ENCODE results near the gene RPS4Y2. TPM values are rescaled to one million over a fixed set of nuclear protein-coding genes. Genes with fewer than 3 reads are reported as not detected.

RPS4Y2 gene
- total RNA-seq, 1 experiment from 2014 or later: not detected

DNA sequence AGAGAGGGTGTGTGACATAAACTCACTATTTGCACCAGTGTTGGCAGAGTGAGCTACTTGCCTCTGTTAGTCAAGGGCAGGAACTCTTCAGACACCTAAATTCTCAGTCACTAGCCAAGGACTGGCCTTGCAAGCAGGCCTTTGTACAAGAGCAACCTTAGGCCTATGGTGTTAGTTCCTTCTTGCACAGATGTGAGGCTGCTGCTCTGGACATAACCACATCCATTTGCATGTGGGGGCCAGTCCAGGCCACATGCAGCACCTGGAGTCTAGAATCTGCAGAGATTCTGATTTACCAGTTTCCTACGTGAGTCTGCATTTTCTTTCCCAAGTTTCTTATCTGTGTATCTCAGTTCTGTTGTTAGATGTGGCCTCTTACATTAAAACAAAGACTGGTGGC lies 20.7 kb upstream of the RPS4Y2 start:
- no TSS peak for BruUV-seq (replicated peaks)
- Histone ChIP-seq H3K36me3 (ENCODE audit: insufficient read depth, low read length, poor library complexity, severe bottlenecking) (no peaks in the 10 kb centered on the region), H3K9me3 (ENCODE audit: low read depth, low read length, poor library complexity, severe bottlenecking) (no peaks in the 10 kb centered on the region), H3K4me1 (ENCODE audit: insufficient read depth, low read length, poor library complexity, severe bottlenecking) (no peaks in the 10 kb centered on the region), H3K4me3 (ENCODE audit: low read depth, low read length, poor library complexity, severe bottlenecking) (no peak overlapping the region), H3K27me3 (replicated peaks; ENCODE audit: insufficient read depth, low read depth, low read length, poor library complexity) (no peaks in the 10 kb centered on the region), H3K27ac (ENCODE audit: low read depth, low read length, poor library complexity, severe bottlenecking) (no peak overlapping the region)
- intact Hi-C loops (cut with micrococcal nuclease; ENCODE audit: unreplicated experiment): no loop called here
- ChIA-PET CTCF (no interaction called here), POLR2A (ENCODE audit: low non-redundant PET) (no interaction called here)
- TF ChIP-seq, protein P1, sequence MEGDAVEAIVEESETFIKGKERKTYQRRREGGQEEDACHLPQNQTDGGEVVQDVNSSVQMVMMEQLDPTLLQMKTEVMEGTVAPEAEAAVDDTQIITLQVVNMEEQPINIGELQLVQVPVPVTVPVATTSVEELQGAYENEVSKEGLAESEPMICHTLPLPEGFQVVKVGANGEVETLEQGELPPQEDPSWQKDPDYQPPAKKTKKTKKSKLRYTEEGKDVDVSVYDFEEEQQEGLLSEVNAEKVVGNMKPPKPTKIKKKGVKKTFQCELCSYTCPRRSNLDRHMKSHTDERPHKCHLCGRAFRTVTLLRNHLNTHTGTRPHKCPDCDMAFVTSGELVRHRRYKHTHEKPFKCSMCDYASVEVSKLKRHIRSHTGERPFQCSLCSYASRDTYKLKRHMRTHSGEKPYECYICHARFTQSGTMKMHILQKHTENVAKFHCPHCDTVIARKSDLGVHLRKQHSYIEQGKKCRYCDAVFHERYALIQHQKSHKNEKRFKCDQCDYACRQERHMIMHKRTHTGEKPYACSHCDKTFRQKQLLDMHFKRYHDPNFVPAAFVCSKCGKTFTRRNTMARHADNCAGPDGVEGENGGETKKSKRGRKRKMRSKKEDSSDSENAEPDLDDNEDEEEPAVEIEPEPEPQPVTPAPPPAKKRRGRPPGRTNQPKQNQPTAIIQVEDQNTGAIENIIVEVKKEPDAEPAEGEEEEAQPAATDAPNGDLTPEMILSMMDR (conservative IDR thresholded peaks at IDR 0.05; ENCODE audit: low read depth, low read length): no peak
- TF ChIP-seq EZH2 (IDR thresholded peaks at IDR 0.05; ENCODE audit: borderline replicate concordance, low read depth, low read length, poor library complexity, severe bottlenecking): no peak
- DNase-seq (ENCODE audit: low spot score): no peak

DNA sequence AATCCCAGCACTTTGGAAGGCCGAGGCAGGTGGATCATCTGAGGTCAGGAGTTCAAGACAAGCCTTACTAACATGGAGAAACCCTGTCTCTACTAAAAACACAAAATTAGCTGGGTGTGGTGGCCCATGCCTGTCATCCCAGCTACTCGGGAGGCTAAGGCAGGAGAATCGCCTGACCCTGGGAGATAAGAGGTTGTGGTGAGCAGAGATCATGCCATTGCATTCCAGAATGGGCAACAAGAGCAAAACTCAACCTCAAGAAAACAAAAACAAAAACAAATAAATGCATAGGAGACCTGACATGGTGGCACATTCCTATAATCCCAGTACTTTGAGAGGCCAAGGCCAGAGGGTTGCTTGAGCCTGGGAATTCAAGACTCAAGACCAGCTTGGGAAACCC lies 16.1 kb upstream of the RPS4Y2 start:
- H3K36me3 ChIP-seq (ENCODE audit: insufficient read depth, low read length, poor library complexity, severe bottlenecking): no peaks in the 10 kb centered on the region
- H3K27ac ChIP-seq (ENCODE audit: low read depth, low read length, poor library complexity, severe bottlenecking): no peak overlapping the region
- H3K4me1 ChIP-seq (ENCODE audit: insufficient read depth, low read length, poor library complexity, severe bottlenecking): no peaks in the 10 kb centered on the region
- POLR2A ChIA-PET (ENCODE audit: low non-redundant PET): no interaction called here
- no peaks in the 10 kb centered on the region for H3K27me3 ChIP-seq (replicated peaks; ENCODE audit: insufficient read depth, low read depth, low read length, poor library complexity)
- intact Hi-C loops (cut with micrococcal nuclease; ENCODE audit: unreplicated experiment): no loop called here
- DNase-seq (ENCODE audit: low spot score): no peak
- no peak overlapping the region for H3K4me3 ChIP-seq (ENCODE audit: low read depth, low read length, poor library complexity, severe bottlenecking)
- BruUV-seq (replicated peaks): no TSS peak
- no peaks in the 10 kb centered on the region for H3K9me3 ChIP-seq (ENCODE audit: low read depth, low read length, poor library complexity, severe bottlenecking)
- TF ChIP-seq EZH2 (IDR thresholded peaks at IDR 0.05; ENCODE audit: borderline replicate concordance, low read depth, low read length, poor library complexity, severe bottlenecking): no peak
- TF ChIP-seq, protein P1 (conservative IDR thresholded peaks at IDR 0.05; ENCODE audit: low read depth, low read length): no peak
- CTCF ChIA-PET: no interaction called here

DNA sequence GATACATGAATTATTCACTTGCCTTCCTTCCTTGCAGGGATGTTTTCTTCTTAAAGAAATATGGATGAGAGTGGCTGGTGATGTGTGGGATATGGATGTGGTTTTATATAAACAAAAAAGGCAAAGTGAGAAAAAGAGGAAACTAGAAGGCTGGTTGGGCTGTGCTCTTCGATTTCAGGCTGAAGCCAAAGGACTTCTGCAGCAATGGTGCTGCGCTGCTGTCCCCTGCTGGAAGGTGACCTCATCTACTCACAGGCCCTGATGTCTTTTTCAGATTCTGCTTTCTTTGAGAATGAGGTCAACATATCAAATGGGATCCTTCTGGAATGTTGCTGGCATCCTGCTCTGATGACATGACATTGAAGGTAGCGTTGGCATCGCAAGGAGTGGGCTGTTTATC lies 15.3 kb upstream of the RPS4Y2 start:
- TF ChIP-seq, protein P1 (conservative IDR thresholded peaks at IDR 0.05; ENCODE audit: low read depth, low read length): no peak
- no peak for TF ChIP-seq EZH2 (IDR thresholded peaks at IDR 0.05; ENCODE audit: borderline replicate concordance, low read depth, low read length, poor library complexity, severe bottlenecking)
- CTCF ChIA-PET: no interaction called here
- Histone ChIP-seq H3K4me1 (ENCODE audit: insufficient read depth, low read length, poor library complexity, severe bottlenecking) (no peaks in the 10 kb centered on the region), H3K9me3 (ENCODE audit: low read depth, low read length, poor library complexity, severe bottlenecking) (no peaks in the 10 kb centered on the region), H3K27ac (ENCODE audit: low read depth, low read length, poor library complexity, severe bottlenecking) (no peak overlapping the region), H3K4me3 (ENCODE audit: low read depth, low read length, poor library complexity, severe bottlenecking) (no peak overlapping the region), H3K36me3 (ENCODE audit: insufficient read depth, low read length, poor library complexity, severe bottlenecking) (no peaks in the 10 kb centered on the region), H3K27me3 (replicated peaks; ENCODE audit: insufficient read depth, low read depth, low read length, poor library complexity) (no peaks in the 10 kb centered on the region)
- BruUV-seq (replicated peaks): no TSS peak
- DNase-seq (ENCODE audit: low spot score): no peak
- intact Hi-C loops (cut with micrococcal nuclease; ENCODE audit: unreplicated experiment): no loop called here
- POLR2A ChIA-PET (ENCODE audit: low non-redundant PET): no interaction called here
